HepG2 (cell line): ENCODE data around the gene TNNT3. TPM values are rescaled to one million over a fixed set of nuclear protein-coding genes. Genes with fewer than 3 reads are reported as not detected.

Source experiments
- ATAC-seq: fragments of 200-7000 bp; cut with Tn5 transposase; 3 replicates; pipeline ENCODE4 v1.9.1; 2020; ENCODE audit warnings: mild to moderate bottlenecking, moderate library complexity
- BruUV-seq: library from RNA; stranded (reverse); fragments of 400-500 nt; replicated peaks from 2 replicates; lab custom pipeline; 2021; lab: Mats Ljungman, UMichigan
- CTCF ChIA-PET: fragments of 300-600 bp; formaldehyde crosslinking; extraction: SDS; loops from one replicate; lab custom pipeline; 2021; ENCODE audit warnings: low total read pairs, inconsistent platforms, low intra/inter-chr PET ratio; lab: Yijun Ruan, JAX
- POLR2A ChIA-PET: fragments of 350-600 bp; sonication (Branson Sonifier 250); formaldehyde crosslinking; loops from one replicate; lab custom pipeline; 2020; ENCODE audit warnings: antibody characterized with exemption, inconsistent platforms; lab: Yijun Ruan, JAX
- DNase-seq: peaks from one replicate; pipeline ENCODE4 v3.0.0-alpha.2; 2015; ENCODE audit warnings: low spot score
- FAIRE-seq: peaks from 3 replicates; lab custom pipeline; 2011; peaks lifted over from hg19 to GRCh38; lab: Jason Lieb, UNC
- H2AFZ ChIP-seq: one replicate; pipeline ENCODE4 v1.6.1; 2011; ENCODE audit warnings: low read length, inconsistent platforms
- H3K27ac ChIP-seq: fragments of 300-600 bp; 3 replicates; pipeline ENCODE4 v1.8.0; 2011; ENCODE audit warnings: mixed run types, mild to moderate bottlenecking, mixed read lengths, low read length, inconsistent platforms; ENCODE audit not compliant: insufficient read depth; ENCODE audit errors: extremely low read length
- H3K27me3 ChIP-seq, 2 experiments: fragments of 200-600 bp in 1 of 2; 2 replicates in 1 of 2; 3 replicates in 1 of 2; pipeline versions ENCODE4 v1.6.0 to v1.8.0; 2011; ENCODE audit warnings: low read length in 2 of 2, mild to moderate bottlenecking in 2 of 2, moderate library complexity in 2 of 2, inconsistent platforms in 1 of 2; ENCODE audit not compliant: insufficient read depth in 2 of 2, control insufficient read depth in 1 of 2
- H3K36me3 ChIP-seq, 2 experiments: fragments of 200-600 bp in 1 of 2; replicated peaks in 1 of 2; 2 replicates in 1 of 2; 3 replicates in 1 of 2; pipeline versions ENCODE4 v1.5.1 to v1.8.0; 2011; ENCODE audit warnings: low read length in 2 of 2, inconsistent platforms in 1 of 2; ENCODE audit not compliant: insufficient read depth in 2 of 2, control insufficient read depth in 1 of 2
- H3K4me1 ChIP-seq: 2 replicates; pipeline ENCODE4 v1.5.1; 2012; ENCODE audit warnings: low read length, inconsistent platforms; ENCODE audit not compliant: insufficient read depth
- H3K4me2 ChIP-seq: 2 replicates; pipeline ENCODE4 v1.6.0; 2011; ENCODE audit warnings: low read depth, low read length, inconsistent platforms
- H3K4me3 ChIP-seq, 3 experiments: fragments of 200-600 bp in 1 of 3; sonication (generic), shearing (Covaris generic) in 1 of 3; replicated peaks in 1 of 3; 2 replicates each; pipeline ENCODE4 v1.5.1; 2011 to 2016; ENCODE audit warnings: low read length in 3 of 3, inconsistent platforms in 2 of 3, low read depth in 2 of 3, mild to moderate bottlenecking in 2 of 3, control low read depth in 1 of 3, mixed read lengths in 1 of 3; ENCODE audit not compliant: insufficient read depth in 1 of 3
- H3K79me2 ChIP-seq: one replicate; pipeline ENCODE4 v1.6.1; 2011; ENCODE audit warnings: low read length, inconsistent platforms; ENCODE audit not compliant: insufficient read depth
- H3K9ac ChIP-seq: 2 replicates; pipeline ENCODE4 v1.6.0; 2011; ENCODE audit warnings: mild to moderate bottlenecking, low read depth, low read length, inconsistent platforms; ENCODE audit not compliant: insufficient read depth
- H3K9me3 ChIP-seq: 2 replicates; pipeline ENCODE4 v1.5.1; 2012; ENCODE audit warnings: mild to moderate bottlenecking, low read length
- H4K20me1 ChIP-seq: 2 replicates; pipeline ENCODE4 v1.6.0; 2011; ENCODE audit warnings: inconsistent platforms, mild to moderate bottlenecking, low read length, moderate library complexity; ENCODE audit not compliant: insufficient read depth
- ARHGAP35 ChIP-seq: sonication (generic); formaldehyde crosslinking; IDR thresholded peaks from 2 replicates; pipeline ENCODE4 v1.9.0; 2022; ENCODE audit warnings: mild to moderate bottlenecking, inconsistent platforms, moderate library complexity, missing genetic modification reagents, borderline replicate concordance
- DPF2 ChIP-seq: sonication (generic); formaldehyde crosslinking; IDR thresholded peaks from 2 replicates; pipeline ENCODE4 v1.4.0; 2020; ENCODE audit warnings: mild to moderate bottlenecking, low read depth, missing genetic modification reagents, borderline replicate concordance
- FOXO1 ChIP-seq: sonication (generic); formaldehyde crosslinking; IDR thresholded peaks from 2 replicates; pipeline ENCODE4 v1.4.0; 2020; ENCODE audit warnings: missing genetic modification reagents
- IRF9 ChIP-seq: sonication (generic); formaldehyde crosslinking; IDR thresholded peaks from 2 replicates; pipeline ENCODE4 v1.8.0; 2022; ENCODE audit warnings: missing genetic modification reagents, mild to moderate bottlenecking, borderline replicate concordance
- NCOA1 ChIP-seq: sonication (generic); formaldehyde crosslinking; IDR thresholded peaks from 2 replicates; pipeline ENCODE4 v1.9.0; 2021; ENCODE audit warnings: missing genetic modification reagents
- NFKBIZ ChIP-seq: IDR thresholded peaks from 2 replicates; pipeline ENCODE4 v1.6.1; 2018; ENCODE audit warnings: missing genetic modification reagents, missing compliant biosample characterization
- RARG ChIP-seq: sonication (generic); formaldehyde crosslinking; IDR thresholded peaks from 2 replicates; pipeline ENCODE4 v1.4.0; 2020; ENCODE audit warnings: low read depth, mild to moderate bottlenecking, missing genetic modification reagents
- SKI ChIP-seq: fragments of 450-650 bp; IDR thresholded peaks from one replicate; pipeline ENCODE4 v1.6.1; 2018; ENCODE audit warnings: mild to moderate bottlenecking; ENCODE audit not compliant: partially characterized antibody
- STAG1 ChIP-seq: sonication (generic); formaldehyde crosslinking; IDR thresholded peaks from 2 replicates; pipeline ENCODE4 v1.4.0; 2020; ENCODE audit warnings: missing genetic modification reagents
- ZNF230 ChIP-seq: sonication (generic); formaldehyde crosslinking; IDR thresholded peaks from 2 replicates; pipeline ENCODE4 v1.4.0; 2020; ENCODE audit warnings: mild to moderate bottlenecking, missing genetic modification reagents
- ZNF552 ChIP-seq: sonication (generic); formaldehyde crosslinking; IDR thresholded peaks from 2 replicates; pipeline ENCODE4 v1.9.0; 2022; ENCODE audit warnings: missing genetic modification reagents, mild to moderate bottlenecking, borderline replicate concordance
- WGBS: methylation state at CpG from one replicate; pipeline ENCODE4 v1.1.6; 2017; ENCODE audit warnings: low lambda C conversion rate; 5-methylcytosine and 5-hydroxymethylcytosine counted together
- in situ Hi-C: cut with HindIII; loops from 2 replicates; pipeline ENCODE4 v1.10.0; 2017; ENCODE audit warnings: low pct_unique_long_range_greater_than_20kb; ENCODE audit not compliant: extremely low pct_ligation_motif_present
- intact Hi-C: fragments of 100-400 bp; cut with micrococcal nuclease; formaldehyde crosslinking; loops from one replicate; pipeline ENCODE4 v1.10.0; 2022; ENCODE audit not compliant: unreplicated experiment
- polyA plus RNA-seq, 8 experiments: library from polyadenylated mRNA; depleted of rRNA in 3 of 8; stranded (reverse) in 7 of 8; unstranded in 1 of 8; fragments of >200 nt; fragmentation: Illumina TruSeq in 4 of 8; extraction: Trizol in 4 of 8; gene quantifications; 2 replicates each; pipeline versions ENCODE4 v1.2.1 to v1.2.3, GENCODE V29; 2011 to 2016; ENCODE audit warnings: low read depth in 4 of 8, missing spikeins in 1 of 8, mixed read lengths in 1 of 8; ENCODE audit not compliant: insufficient read depth in 1 of 8
- total RNA-seq, 5 experiments: library from RNA; depleted of rRNA; stranded (reverse); fragments of >200 nt; fragmentation: Illumina TruSeq; extraction: Trizol; gene quantifications; 2 replicates each; pipeline ENCODE4 v1.2.3, GENCODE V29; 2016; ENCODE audit warnings: low read depth in 1 of 5

TNNT3 gene
- total and polyA plus RNA-seq, 2 of the 13 experiments (the other 11 are each of a cell fraction or from before 2014, with no cell fraction given): not detected

DNA sequence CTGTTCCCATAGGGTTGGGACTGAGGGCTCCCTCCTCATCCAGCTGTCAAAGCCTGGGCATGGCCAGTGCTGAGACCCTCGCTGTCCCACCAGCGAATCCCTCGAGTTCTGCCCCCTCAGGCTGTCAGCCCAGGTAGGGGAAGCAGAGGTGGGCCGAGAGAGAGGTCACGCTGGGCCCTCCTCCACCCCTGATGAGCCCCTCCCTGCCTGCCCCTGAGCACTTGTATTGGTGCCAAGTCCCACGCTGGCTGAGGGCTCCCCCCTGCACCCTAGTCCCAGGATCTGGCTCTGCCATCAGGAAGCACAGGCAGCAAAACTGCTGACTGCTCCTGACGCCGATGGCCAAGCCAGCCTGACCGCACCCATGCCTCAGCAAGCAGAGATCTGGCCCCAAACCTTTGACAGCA, 31.2 kb upstream of the TNNT3 start:
- no peak overlapping the region for H3K4me3 ChIP-seq
- no peaks in the 10 kb centered on the region for H3K9me3 ChIP-seq
- no peak overlapping the region for H3K9ac ChIP-seq
- no peaks in the 10 kb centered on the region for H4K20me1 ChIP-seq
- no peak overlapping the region for H3K27ac ChIP-seq
- FAIRE-seq (no peak), ATAC-seq (no peak)
- 0% methylated on average over 1 of the region's 9 CpGs for WGBS
- CTCF ChIA-PET: no interaction called here
- H3K4me2 ChIP-seq: no peak overlapping the region
- no TSS peak for BruUV-seq
- no peak for TF ChIP-seq RARG (CRISPR knock-in tag)
- no peak for TF ChIP-seq FOXO1
- TF ChIP-seq ZNF230: no peak
- TF ChIP-seq SKI: no peak
- TF ChIP-seq STAG1 (CRISPR knock-in tag): no peak
- no peak for TF ChIP-seq ARHGAP35 (CRISPR knock-in tag)
- no peak for TF ChIP-seq NFKBIZ (CRISPR knock-in tag)
- no peak for TF ChIP-seq IRF9 (CRISPR knock-in tag)
- no peak for TF ChIP-seq NCOA1 (CRISPR knock-in tag)
- TF ChIP-seq DPF2 (CRISPR knock-in tag): no peak
- TF ChIP-seq ZNF552 (CRISPR knock-in tag): no peak
- TF ChIP-seq, all 625 proteins: peak for 0
- Histone ChIP-seq H3K27me3 (peaks cover 15 to 59% of the 10 kb centered on the region in 2 experiments), H3K36me3 (no peaks in the 10 kb centered on the region), H3K79me2 (no peaks in the 10 kb centered on the region), H3K4me1 (no peaks in the 10 kb centered on the region), H2AFZ (no peak overlapping the region)
- no peak for DNase-seq
- intact Hi-C loops: no loop called here
- POLR2A ChIA-PET: no interaction called here
- in situ Hi-C loops: no loop called here
